ENCODE measurements around the gene RTN4RL1. TPM values are rescaled to one million over a fixed set of nuclear protein-coding genes. Genes with fewer than 3 reads are reported as not detected.
A peak's percentile ranks its signal among the peaks of the same experiment; 100 is the strongest.

Gene RTN4RL1
- total and polyA plus RNA-seq, 2 of the 13 experiments (the other 11 are each of a cell fraction or from before 2014, with no cell fraction given) = 0.01 TPM; not detected in 1

- 0 out of 2 replicates have a peak, but pooled peaks have one; percentile 38 for TF ChIP-seq ZNF800 (CRISPR knock-in tag; IDR thresholded peaks at IDR 0.05)
- no peak for TF ChIP-seq ZNF749 (CRISPR knock-in tag; IDR thresholded peaks at IDR 0.05; ENCODE audit: borderline replicate concordance)
- peak; percentile 29 for TF ChIP-seq XRCC5 (optimal IDR thresholded peaks at IDR 0.05; ENCODE audit: low read length)
- 0 out of 2 replicates have a peak, but pooled peaks have one; percentile 7 for TF ChIP-seq CTCF (CRISPR knock-in tag; IDR thresholded peaks at IDR 0.05)
- TF ChIP-seq WIZ (CRISPR knock-in tag; IDR thresholded peaks at IDR 0.05) = 0 out of 2 replicates have a peak, but pooled peaks have one; percentile 20
- peak; percentile 11; the same call in 1 of the 2 replicates for TF ChIP-seq UBTF (CRISPR knock-in tag; IDR thresholded peaks at IDR 0.05)
- TF ChIP-seq SOX6 (IDR thresholded peaks at IDR 0.05) = no peak
- TF ChIP-seq SOX6 (CRISPR knock-in tag; IDR thresholded peaks at IDR 0.05) = peak; percentile 57
- peak; percentile 33; the same call in 1 of the 2 replicates for TF ChIP-seq MYC (CRISPR knock-in tag; IDR thresholded peaks at IDR 0.05; ENCODE audit: borderline replicate concordance)
- 0 out of 2 replicates have a peak, but pooled peaks have one; percentile 30 for TF ChIP-seq ZNF704 (CRISPR knock-in tag; IDR thresholded peaks at IDR 0.05; ENCODE audit: borderline replicate concordance)
- no peak for TF ChIP-seq ZBTB33 (CRISPR knock-in tag; IDR thresholded peaks at IDR 0.05)
- no peak for TF ChIP-seq THRA (CRISPR knock-in tag; IDR thresholded peaks at IDR 0.05; ENCODE audit: borderline replicate concordance)
- TF ChIP-seq ZNF503 (CRISPR knock-in tag; IDR thresholded peaks at IDR 0.05) = no peak
Observed at GRCh38 chr17:1947743-1948516, 77.2 kb downstream of the RTN4RL1 start (continued).

All from HepG2 (cell line).